DOHH2 (cell line): ENCODE measurements around the gene SCAF4.

ENCODE experiments used
- H3F3A ChIP-seq: fragments of 200-600 bp; sonication (generic), shearing (Covaris generic); 2 replicates; pipeline ENCODE4 v1.6.0; 2016; ENCODE audit warnings: antibody characterized with exemption, mild to moderate bottlenecking; ENCODE audit not compliant: control insufficient read depth, insufficient read depth
- H3K27ac ChIP-seq: fragments of 200-600 bp; sonication (generic); 2 replicates; pipeline ENCODE4 v1.5.1; 2014; ENCODE audit warnings: low read depth, mild to moderate bottlenecking, low read length, moderate library complexity
- H3K27me3 ChIP-seq: fragments of 200-600 bp; sonication (generic); 2 replicates; pipeline ENCODE4 v1.6.1; 2014; ENCODE audit warnings: mild to moderate bottlenecking, low read length, mixed read lengths; ENCODE audit not compliant: control insufficient read depth
- H3K36me3 ChIP-seq: fragments of 200-600 bp; sonication (generic); 2 replicates; pipeline ENCODE4 v1.6.1; 2014; ENCODE audit warnings: mild to moderate bottlenecking, low read length, moderate library complexity, mixed read lengths; ENCODE audit not compliant: control insufficient read depth
- H3K4me1 ChIP-seq: fragments of 200-600 bp; sonication (generic); 2 replicates; pipeline ENCODE4 v1.6.1; 2014; ENCODE audit warnings: mild to moderate bottlenecking, low read length, mixed read lengths; ENCODE audit not compliant: control insufficient read depth
- H3K4me2 ChIP-seq: fragments of 200-600 bp; sonication (generic); 2 replicates; pipeline ENCODE4 v1.6.0; 2014; ENCODE audit warnings: mild to moderate bottlenecking, low read length, moderate library complexity
- H3K4me3 ChIP-seq: fragments of 200-600 bp; sonication (generic); 2 replicates; pipeline ENCODE4 v1.5.1; 2014; ENCODE audit warnings: mild to moderate bottlenecking, low read length, mixed read lengths
- H3K79me2 ChIP-seq: fragments of 200-600 bp; sonication (generic); 2 replicates; pipeline ENCODE4 v1.6.1; 2014; ENCODE audit warnings: mild to moderate bottlenecking, low read length, mixed read lengths; ENCODE audit not compliant: control insufficient read depth
- H3K9me2 ChIP-seq: fragments of 200-600 bp; sonication (generic); replicated peaks from 2 replicates; pipeline ENCODE4 v1.6.1; 2014; ENCODE audit warnings: mild to moderate bottlenecking, low read length, mixed read lengths; ENCODE audit not compliant: control insufficient read depth
- H3K9me3 ChIP-seq: fragments of 200-600 bp; sonication (generic); 2 replicates; pipeline ENCODE4 v1.6.1; 2014; ENCODE audit warnings: antibody characterized with exemption, low read length, mixed read lengths; ENCODE audit not compliant: control insufficient read depth, insufficient read depth
- H4K20me1 ChIP-seq: fragments of 200-600 bp; sonication (generic); 2 replicates; pipeline ENCODE4 v1.6.0; 2014; ENCODE audit warnings: low read depth, mild to moderate bottlenecking, antibody characterized with exemption, low read length, moderate library complexity; ENCODE audit not compliant: control insufficient read depth, insufficient read depth
- EZH2phosphoT487 ChIP-seq: fragments of 200-600 bp; sonication (generic); IDR thresholded peaks from 2 replicates; pipeline ENCODE4 v1.6.1; 2017; ENCODE audit warnings: borderline replicate concordance, mild to moderate bottlenecking, antibody characterized with exemption, low read length, moderate library complexity, mixed read lengths
- TF ChIP-seq, protein P1 (sequence below): fragments of 200-600 bp; sonication (generic); IDR thresholded peaks from one replicate; pipeline ENCODE4 v1.5.1; 2014; ENCODE audit warnings: antibody characterized with exemption, mild to moderate bottlenecking, low read depth, low read length; ENCODE audit not compliant: poor library complexity, severe bottlenecking

Gene SCAF4

GRCh38 chr21:31727181-31727580, 4.7 kb downstream of the SCAF4 start:
- Histone ChIP-seq H3K9me3 (no peaks in the 10 kb centered on the region), H3K4me1 (peaks cover 61% of the 10 kb centered on the region), H4K20me1 (peaks cover 69% of the 10 kb centered on the region), H3K4me2 (peak overlapping the region; percentile 79; the same call in 1 of the 2 replicates), H3K27me3 (no peaks in the 10 kb centered on the region), H3K4me3 (no peak overlapping the region), H3F3A (0 out of 2 replicates have a peak, but pooled peaks cover 4% of the 10 kb centered on the region), H3K9me2 (no peaks in the 10 kb centered on the region), H3K27ac (no peak overlapping the region), H3K36me3 (peaks cover 75% of the 10 kb centered on the region), H3K79me2 (peaks cover 97% of the 10 kb centered on the region)
- TF ChIP-seq, protein P1, sequence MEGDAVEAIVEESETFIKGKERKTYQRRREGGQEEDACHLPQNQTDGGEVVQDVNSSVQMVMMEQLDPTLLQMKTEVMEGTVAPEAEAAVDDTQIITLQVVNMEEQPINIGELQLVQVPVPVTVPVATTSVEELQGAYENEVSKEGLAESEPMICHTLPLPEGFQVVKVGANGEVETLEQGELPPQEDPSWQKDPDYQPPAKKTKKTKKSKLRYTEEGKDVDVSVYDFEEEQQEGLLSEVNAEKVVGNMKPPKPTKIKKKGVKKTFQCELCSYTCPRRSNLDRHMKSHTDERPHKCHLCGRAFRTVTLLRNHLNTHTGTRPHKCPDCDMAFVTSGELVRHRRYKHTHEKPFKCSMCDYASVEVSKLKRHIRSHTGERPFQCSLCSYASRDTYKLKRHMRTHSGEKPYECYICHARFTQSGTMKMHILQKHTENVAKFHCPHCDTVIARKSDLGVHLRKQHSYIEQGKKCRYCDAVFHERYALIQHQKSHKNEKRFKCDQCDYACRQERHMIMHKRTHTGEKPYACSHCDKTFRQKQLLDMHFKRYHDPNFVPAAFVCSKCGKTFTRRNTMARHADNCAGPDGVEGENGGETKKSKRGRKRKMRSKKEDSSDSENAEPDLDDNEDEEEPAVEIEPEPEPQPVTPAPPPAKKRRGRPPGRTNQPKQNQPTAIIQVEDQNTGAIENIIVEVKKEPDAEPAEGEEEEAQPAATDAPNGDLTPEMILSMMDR: no peak
- no peak for TF ChIP-seq EZH2phosphoT487

DNA sequence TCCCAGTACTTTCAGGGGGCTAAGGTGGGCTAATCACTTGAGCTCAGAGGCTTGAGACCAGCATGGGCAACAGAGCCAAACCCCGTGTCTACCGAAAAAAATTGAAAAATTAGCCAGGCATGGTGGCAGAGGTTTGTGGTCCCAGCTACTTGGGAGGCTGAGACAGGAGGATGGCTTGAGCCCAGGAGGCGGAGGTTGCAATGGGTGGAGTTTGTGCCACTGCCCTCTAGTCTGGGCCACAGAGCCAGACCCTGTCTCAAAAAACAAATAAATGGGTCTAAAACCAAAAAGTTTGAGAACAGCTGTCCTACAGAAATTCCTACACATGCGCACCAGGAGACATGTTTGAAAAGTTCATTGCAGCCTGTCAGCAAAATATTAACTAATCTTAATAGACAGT, 5.5 kb downstream of the SCAF4 start:
- Histone ChIP-seq H3K9me2 (no peaks in the 10 kb centered on the region), H3K36me3 (peaks cover 72% of the 10 kb centered on the region), H3K9me3 (no peaks in the 10 kb centered on the region), H3K4me1 (peaks cover 68% of the 10 kb centered on the region), H3K4me2 (no peak overlapping the region), H3F3A (0 out of 2 replicates have a peak, but pooled peaks cover 4% of the 10 kb centered on the region), H3K27me3 (no peaks in the 10 kb centered on the region), H3K4me3 (no peak overlapping the region), H3K79me2 (peaks cover 100% of the 10 kb centered on the region), H3K27ac (no peak overlapping the region), H4K20me1 (peaks cover 72% of the 10 kb centered on the region)
- no peak for TF ChIP-seq EZH2phosphoT487
- TF ChIP-seq, protein P1: no peak

- H3K9me3 ChIP-seq: no peaks in the 10 kb centered on the region
- no peaks in the 10 kb centered on the region for H3K9me2 ChIP-seq
- H3F3A ChIP-seq: peaks cover 7% of the 10 kb centered on the region; the same call in 1 of the 2 replicates
- H3K79me2 ChIP-seq: peaks cover 100% of the 10 kb centered on the region
- peaks cover 68% of the 10 kb centered on the region for H3K36me3 ChIP-seq
- no peak overlapping the region for H3K27ac ChIP-seq
- peaks cover 78% of the 10 kb centered on the region for H3K4me1 ChIP-seq
- H3K27me3 ChIP-seq: no peaks in the 10 kb centered on the region
- H4K20me1 ChIP-seq: peaks cover 73% of the 10 kb centered on the region
- no peak overlapping the region for H3K4me3 ChIP-seq
- TF ChIP-seq EZH2phosphoT487: no peak
- TF ChIP-seq, protein P1: no peak
- H3K4me2 ChIP-seq: peak overlapping the region; percentile 29; the same call in 1 of the 2 replicates
Observed at GRCh38 chr21:31725202-31725839, 6.6 kb downstream of the SCAF4 start.
